Activated naive CD4-positive, alpha-beta T cell treated with anti-CD3 and anti-CD28 coated beads for 36 hours (primary cell): Measurements from ENCODE around the gene ARHGAP28. TPM values are rescaled to one million over a fixed set of nuclear protein-coding genes. Genes with fewer than 3 reads are reported as not detected.

Experiments
- CTCF ChIA-PET: fragments of 350-600 bp; sonication (Branson Sonifier 250); formaldehyde crosslinking; loops from one replicate; lab custom pipeline; 2021; ENCODE audit warnings: antibody characterized with exemption; lab: Charles Lee
- DNase-seq: peaks from one replicate; pipeline ENCODE4 v3.0.0-alpha.2; 2020
- H3K27ac Mint-ChIP-seq: one replicate; pipeline ENCODE4 v1.8.0; 2021; ENCODE audit warnings: mild to moderate bottlenecking, mixed read lengths
- H3K27me3 Mint-ChIP-seq: one replicate; pipeline ENCODE4 v1.8.0; 2021; ENCODE audit warnings: low read depth, mixed read lengths
- H3K36me3 Mint-ChIP-seq: one replicate; pipeline ENCODE4 v1.8.0; 2021; ENCODE audit warnings: low read depth, mixed read lengths
- H3K4me1 Mint-ChIP-seq: one replicate; pipeline ENCODE4 v1.8.0; 2021; ENCODE audit warnings: low read depth, mixed read lengths
- H3K4me3 Mint-ChIP-seq: one replicate; pipeline ENCODE4 v1.8.0; 2021; ENCODE audit warnings: mild to moderate bottlenecking, moderate library complexity, mixed read lengths
- H3K9me3 Mint-ChIP-seq: one replicate; pipeline ENCODE4 v1.8.0; 2021; ENCODE audit warnings: mixed read lengths
- intact Hi-C: fragments of 100-400 bp; cut with micrococcal nuclease; formaldehyde crosslinking; loops from one replicate; pipeline ENCODE4 v1.15.1; 2023
- total RNA-seq, 2 experiments: library from RNA; stranded (reverse); gene quantifications; one replicate each; pipeline ENCODE4 v1.2.3, GENCODE V29; 2021

ARHGAP28 gene
- total RNA-seq, 2 experiments from 2014 or later = not detected

DNA sequence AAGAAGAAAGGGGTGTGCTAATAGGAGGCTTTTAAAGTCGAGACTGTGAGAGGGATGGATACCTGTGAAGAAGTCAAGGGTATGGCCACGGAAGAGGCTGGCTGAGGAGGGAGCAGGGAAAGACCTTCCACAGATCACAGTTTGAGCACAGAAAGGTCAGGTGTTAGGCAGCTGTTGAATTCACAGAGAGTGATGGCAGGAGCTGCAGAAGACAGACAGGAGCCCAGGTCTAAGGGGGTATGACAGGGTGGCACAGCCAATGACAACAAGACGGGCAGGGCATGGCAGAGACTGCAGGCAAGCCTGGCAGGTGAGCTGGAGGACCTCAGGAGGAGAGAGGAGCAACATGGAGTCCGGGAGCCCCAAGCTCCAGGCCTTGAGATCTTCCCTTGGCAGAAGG, 225.0 kb downstream of the ARHGAP28 start:
- DNase-seq = no peak
- Mint-ChIP-seq H3K27me3 (peaks cover 3% of the 10 kb centered on the region), H3K4me1 (no peaks in the 10 kb centered on the region), H3K36me3 (no peaks in the 10 kb centered on the region), H3K27ac (no peak overlapping the region), H3K4me3 (no peak overlapping the region), H3K9me3 (peaks cover 4% of the 10 kb centered on the region)
- intact Hi-C loops = no loop called here
- CTCF ChIA-PET = no interaction called here

DNA sequence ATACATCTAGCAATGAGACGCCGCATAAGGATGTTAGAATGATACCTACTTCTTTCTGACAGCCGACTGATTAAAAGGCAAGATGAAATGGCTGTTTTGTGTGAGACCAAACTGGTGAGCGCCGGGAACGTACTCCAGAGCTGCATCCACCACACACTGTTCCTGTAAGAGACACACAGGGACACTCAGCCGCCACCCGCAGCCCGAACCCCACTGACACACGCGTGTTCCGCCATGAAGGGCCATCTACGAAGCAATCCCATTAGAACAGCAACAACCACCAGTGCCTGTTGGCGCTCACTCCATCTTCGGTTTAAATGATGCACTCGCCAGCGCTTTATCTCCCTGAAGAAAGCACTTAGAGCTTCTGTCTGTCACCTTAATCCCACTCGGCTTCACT, 225.8 kb downstream of the ARHGAP28 start:
- DNase-seq = no peak
- Mint-ChIP-seq H3K9me3 (peaks cover 6% of the 10 kb centered on the region), H3K4me3 (no peak overlapping the region), H3K4me1 (no peaks in the 10 kb centered on the region), H3K36me3 (no peaks in the 10 kb centered on the region), H3K27me3 (peaks cover 3% of the 10 kb centered on the region), H3K27ac (no peak overlapping the region)
- CTCF ChIA-PET = no interaction called here
- intact Hi-C loops = no loop called here

- H3K4me3 Mint-ChIP-seq = no peak overlapping the region
- no peaks in the 10 kb centered on the region for H3K4me1 Mint-ChIP-seq
- no peaks in the 10 kb centered on the region for H3K36me3 Mint-ChIP-seq
- DNase-seq = no peak
- CTCF ChIA-PET = no interaction called here
- H3K27me3 Mint-ChIP-seq = peaks cover 3% of the 10 kb centered on the region
- H3K27ac Mint-ChIP-seq = no peak overlapping the region
- intact Hi-C loops = no loop called here
- H3K9me3 Mint-ChIP-seq = peaks cover 8% of the 10 kb centered on the region
Observed at GRCh38 chr18:6956495-6956894, 227.0 kb downstream of the ARHGAP28 start.

DNA sequence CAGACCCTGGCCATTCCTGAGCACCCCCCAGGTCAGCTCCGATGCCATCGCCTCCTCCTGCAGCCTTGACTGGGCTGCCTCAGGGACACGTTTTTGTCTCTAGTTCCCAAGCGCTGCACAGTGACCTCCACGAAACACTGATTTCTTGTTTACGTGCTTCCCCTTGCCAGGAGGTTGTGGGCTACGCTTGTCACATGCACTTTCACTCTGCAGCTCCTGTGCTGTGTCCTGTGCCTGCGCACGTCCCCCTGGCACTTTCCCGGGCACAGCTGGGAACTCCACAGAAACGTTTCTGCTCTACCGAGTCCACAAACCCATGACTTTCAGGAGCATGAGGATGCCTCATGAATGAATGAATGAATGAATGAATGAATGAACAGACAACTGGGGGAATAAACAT, 227.5 kb downstream of the ARHGAP28 start:
- CTCF ChIA-PET = no interaction called here
- no peak for DNase-seq
- Mint-ChIP-seq H3K4me1 (no peaks in the 10 kb centered on the region), H3K4me3 (no peak overlapping the region), H3K36me3 (no peaks in the 10 kb centered on the region), H3K27me3 (peaks cover 3% of the 10 kb centered on the region), H3K27ac (no peak overlapping the region), H3K9me3 (peaks cover 8% of the 10 kb centered on the region)
- intact Hi-C loops = no loop called here

- H3K36me3 Mint-ChIP-seq = no peaks in the 10 kb centered on the region
- CTCF ChIA-PET = no interaction called here
- H3K4me3 Mint-ChIP-seq = no peak overlapping the region
- no peak overlapping the region for H3K27ac Mint-ChIP-seq
- H3K9me3 Mint-ChIP-seq = peaks cover 6% of the 10 kb centered on the region
- no peaks in the 10 kb centered on the region for H3K4me1 Mint-ChIP-seq
- DNase-seq = no peak
- no peaks in the 10 kb centered on the region for H3K27me3 Mint-ChIP-seq
- intact Hi-C loops = no loop called here
Observed at GRCh38 chr18:6959110-6959509, 229.6 kb downstream of the ARHGAP28 start.

DNA sequence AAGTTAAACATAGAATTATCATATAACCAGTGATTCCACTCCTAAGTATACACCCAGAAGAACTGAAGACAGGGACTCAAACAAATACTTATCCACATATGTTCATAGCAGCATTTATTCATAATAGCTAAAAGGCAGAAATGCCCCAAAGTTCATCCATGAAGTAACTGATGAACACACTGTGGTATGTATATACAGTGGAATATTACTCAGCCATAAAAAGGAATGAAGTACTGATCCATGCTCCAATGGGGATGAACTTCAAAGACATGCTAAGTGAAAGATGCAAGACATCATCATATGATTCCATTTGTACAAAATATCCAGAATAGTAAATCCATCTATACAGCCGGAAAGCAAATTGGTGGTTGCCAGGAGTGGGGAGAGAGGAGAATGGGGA, 230.6 kb downstream of the ARHGAP28 start:
- peaks cover 6% of the 10 kb centered on the region for H3K9me3 Mint-ChIP-seq
- intact Hi-C loops = no loop called here
- H3K27me3 Mint-ChIP-seq = no peaks in the 10 kb centered on the region
- no peak for DNase-seq
- no peak overlapping the region for H3K4me3 Mint-ChIP-seq
- no peaks in the 10 kb centered on the region for H3K4me1 Mint-ChIP-seq
- H3K36me3 Mint-ChIP-seq = no peaks in the 10 kb centered on the region
- CTCF ChIA-PET = no interaction called here
- H3K27ac Mint-ChIP-seq = no peak overlapping the region

DNA sequence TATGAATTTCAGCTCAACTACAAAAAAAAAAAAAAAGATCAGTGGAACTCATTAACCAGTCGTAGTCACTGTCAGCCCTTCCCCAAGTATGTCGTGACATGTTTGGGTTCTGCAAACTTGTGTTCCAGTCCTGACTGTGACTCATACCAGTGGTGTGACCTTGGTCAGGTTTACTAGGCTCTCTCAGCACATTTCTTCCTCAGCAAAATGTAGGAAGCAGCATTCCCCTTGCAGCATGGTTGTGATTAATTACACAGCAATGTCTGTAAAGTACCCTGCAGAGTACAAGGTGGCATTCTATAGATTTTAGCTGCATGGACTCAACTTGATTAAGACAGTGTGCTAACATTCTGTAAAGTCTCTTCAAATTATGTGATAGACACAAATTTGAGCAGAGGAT, 231.1 kb downstream of the ARHGAP28 start:
- Mint-ChIP-seq H3K27me3 (no peaks in the 10 kb centered on the region), H3K36me3 (no peaks in the 10 kb centered on the region), H3K4me3 (no peak overlapping the region), H3K9me3 (peaks cover 6% of the 10 kb centered on the region), H3K4me1 (no peaks in the 10 kb centered on the region), H3K27ac (no peak overlapping the region)
- CTCF ChIA-PET = no interaction called here
- no peak for DNase-seq
- intact Hi-C loops = no loop called here

DNA sequence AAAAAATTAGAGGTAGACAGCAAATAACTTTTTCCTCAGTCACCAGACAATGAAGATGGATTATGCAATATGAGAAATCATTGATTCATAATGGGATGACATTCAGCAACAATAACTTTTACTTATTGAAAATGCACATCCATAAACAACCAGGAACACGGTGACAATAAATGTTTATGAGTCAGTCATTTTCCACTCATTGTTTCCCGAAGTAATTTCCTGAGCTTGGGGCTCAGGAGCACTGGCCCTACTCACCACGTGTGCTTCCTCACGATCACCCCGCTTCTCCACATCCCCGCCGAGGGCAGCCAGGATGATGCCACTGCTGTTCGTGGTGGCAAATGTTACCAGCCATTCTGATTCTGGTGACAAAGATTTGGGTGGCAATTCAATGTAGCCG, 231.8 kb downstream of the ARHGAP28 start:
- H3K9me3 Mint-ChIP-seq = peaks cover 6% of the 10 kb centered on the region
- CTCF ChIA-PET = no interaction called here
- H3K27ac Mint-ChIP-seq = no peak overlapping the region
- H3K36me3 Mint-ChIP-seq = no peaks in the 10 kb centered on the region
- H3K27me3 Mint-ChIP-seq = no peaks in the 10 kb centered on the region
- no peaks in the 10 kb centered on the region for H3K4me1 Mint-ChIP-seq
- intact Hi-C loops = no loop called here
- no peak overlapping the region for H3K4me3 Mint-ChIP-seq
- no peak for DNase-seq

GRCh38 chr18:6962571-6963451, 233.3 kb downstream of the ARHGAP28 start:
- H3K4me1 Mint-ChIP-seq = no peaks in the 10 kb centered on the region
- intact Hi-C loops = no loop called here
- no peak overlapping the region for H3K4me3 Mint-ChIP-seq
- no peaks in the 10 kb centered on the region for H3K36me3 Mint-ChIP-seq
- DNase-seq = no peak
- CTCF ChIA-PET = interaction anchor here (0.6 kb wide), 1 partner anchor 150 kb away, joined by 4 read pairs; no protein-coding TSS in a partner anchor
- H3K27ac Mint-ChIP-seq = no peak overlapping the region
- H3K9me3 Mint-ChIP-seq = peaks cover 6% of the 10 kb centered on the region
- no peaks in the 10 kb centered on the region for H3K27me3 Mint-ChIP-seq

GRCh38 chr18:6963452-6964097, 234.1 kb downstream of the ARHGAP28 start:
- CTCF ChIA-PET = no interaction called here
- H3K4me3 Mint-ChIP-seq = no peak overlapping the region

More at GRCh38 chr18:6963452-6964097, 234.1 kb downstream of the ARHGAP28 start:
- H3K27me3 Mint-ChIP-seq = no peaks in the 10 kb centered on the region
- DNase-seq = no peak
- H3K4me1 Mint-ChIP-seq = no peaks in the 10 kb centered on the region
- intact Hi-C loops = no loop called here
- no peaks in the 10 kb centered on the region for H3K36me3 Mint-ChIP-seq
- H3K9me3 Mint-ChIP-seq = peaks cover 6% of the 10 kb centered on the region
- H3K27ac Mint-ChIP-seq = no peak overlapping the region
